Left kidney (tissue), 8 donors: ENCODE results near the gene GRIP2. TPM values are rescaled to one million over a fixed set of nuclear protein-coding genes. Genes with fewer than 3 reads are reported as not detected.

ENCODE experiments used
- DNase-seq: peaks from one replicate; pipeline ENCODE4 v3.0.0-alpha.2; 2013
- long read RNA-seq, 8 donors: transcript quantifications; one replicate each; lab custom pipeline, GENCODE V29; 2026
- polyA plus RNA-seq: library from polyadenylated mRNA; unstranded; fragments of 120-200 nt; gene quantifications from one replicate; pipeline ENCODE4 v1.2.1, GENCODE V29; 2013; ENCODE audit not compliant: insufficient read length

GRIP2 gene
- 1.7 TPM for polyA plus RNA-seq
- long read RNA-seq, donor 1, full-length matches to known transcripts = 1 of 1 reads
- long read RNA-seq, donor 1, partial matches to known transcripts = 0 of 1 reads
- long read RNA-seq, donor 1, other reads (novel, unspliced or antisense) = 0 of 1 reads
- long read RNA-seq, donor 2 = 0 reads
- long read RNA-seq, donor 3 = 0 reads
- long read RNA-seq, donor 4 = 0 reads
- long read RNA-seq, donor 5 = 0 reads
- long read RNA-seq, donor 6 = 0 reads
- long read RNA-seq, donor 7 = 0 reads
- long read RNA-seq, donor 8 = 0 reads

DNA sequence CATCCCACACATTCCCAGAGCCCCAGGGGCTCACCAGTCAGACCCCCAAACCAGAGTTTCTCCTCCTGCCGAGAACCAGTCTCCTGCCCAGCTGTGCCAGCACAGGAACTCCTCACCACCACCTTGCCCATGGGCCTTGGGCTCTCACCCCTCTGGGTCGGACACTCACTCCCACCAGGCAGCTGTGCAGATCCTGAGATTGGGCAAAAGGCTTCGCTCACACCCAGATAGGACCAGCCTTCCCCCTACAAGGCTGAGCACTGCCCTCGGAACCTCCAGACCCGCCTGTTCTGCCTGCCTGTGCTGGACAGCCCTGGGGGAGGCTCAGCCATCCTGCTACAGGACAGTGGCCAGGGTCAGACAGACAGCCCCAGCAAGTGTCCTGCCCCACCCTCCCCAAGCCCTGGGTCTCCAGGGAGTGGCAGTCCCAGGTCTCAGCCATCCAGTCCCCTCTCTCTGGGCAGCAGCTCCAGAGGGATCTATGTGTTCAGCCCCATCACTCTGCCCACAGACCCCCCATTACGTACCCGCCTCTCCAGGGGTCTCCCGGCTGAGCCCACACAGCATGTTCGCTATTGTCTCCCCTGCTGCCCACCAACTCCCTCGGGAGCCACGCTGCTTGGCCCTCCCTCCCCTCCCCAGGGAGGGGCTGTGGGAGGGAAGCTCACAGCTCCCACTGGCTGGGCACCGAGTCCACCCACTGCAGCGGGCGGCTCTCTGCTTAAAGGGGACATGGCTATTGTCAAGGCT is at the start of gene GRIP2:
Gene GRIP2 (minus strand): TSS at position 601 of the 750 bp plus-strand sequence. CDS start 34 bp downstream, at position 567.
- DNase-seq = no peak

- DNase-seq = no peak
Observed at GRCh38 chr3:14588425-14589112, 48.4 kb upstream of the GRIP2 start.

DNA sequence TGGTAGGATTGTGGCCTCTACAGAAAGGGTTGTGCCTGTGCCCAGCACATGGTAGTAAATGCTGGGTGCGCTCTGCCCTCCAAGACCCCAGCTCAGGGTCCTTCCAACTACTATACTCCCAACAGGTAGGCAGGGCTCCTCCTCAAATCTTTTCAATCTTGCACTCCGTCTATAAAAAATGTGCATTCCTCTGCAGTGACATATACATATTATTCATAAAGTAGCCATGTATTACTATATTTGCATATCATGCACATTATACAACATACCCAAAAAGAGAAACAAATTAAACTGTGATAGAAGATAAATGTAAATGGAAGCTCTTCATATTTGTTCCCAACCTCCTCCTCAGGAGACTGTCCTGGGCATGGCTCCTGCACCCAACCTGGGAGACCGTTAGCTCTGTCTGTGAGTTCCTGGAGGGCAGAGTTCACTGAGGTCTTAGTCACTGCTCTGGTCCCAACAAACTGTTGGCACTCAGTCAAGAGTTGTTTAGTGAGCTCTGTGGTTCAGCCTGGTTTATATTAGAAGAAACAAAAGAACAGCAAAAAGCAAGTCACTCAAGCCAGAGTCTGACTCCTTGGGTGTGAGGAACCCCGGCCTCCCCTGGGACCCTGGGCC is 47.7 kb upstream of the GRIP2 start:
- no peak for DNase-seq

DNA sequence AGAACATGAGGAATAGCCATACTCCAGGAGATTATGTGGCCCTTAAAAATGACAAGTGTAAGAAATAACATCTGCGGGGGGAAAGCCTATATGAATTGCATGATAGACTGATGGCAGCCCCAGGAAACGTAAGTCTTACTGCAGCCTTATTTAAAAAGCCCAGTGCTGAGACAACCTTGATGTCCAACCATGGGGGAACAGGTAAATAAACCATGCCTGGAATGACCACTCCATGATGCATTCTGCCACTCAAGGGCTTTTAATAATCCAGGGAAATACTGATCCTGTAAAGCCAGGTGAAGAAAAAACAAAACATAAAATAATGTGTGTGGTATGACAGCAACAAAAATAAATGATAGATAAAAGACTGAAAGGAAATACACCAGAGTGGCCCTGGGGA is 46.5 kb upstream of the GRIP2 start:
- DNase-seq = no peak

DNA sequence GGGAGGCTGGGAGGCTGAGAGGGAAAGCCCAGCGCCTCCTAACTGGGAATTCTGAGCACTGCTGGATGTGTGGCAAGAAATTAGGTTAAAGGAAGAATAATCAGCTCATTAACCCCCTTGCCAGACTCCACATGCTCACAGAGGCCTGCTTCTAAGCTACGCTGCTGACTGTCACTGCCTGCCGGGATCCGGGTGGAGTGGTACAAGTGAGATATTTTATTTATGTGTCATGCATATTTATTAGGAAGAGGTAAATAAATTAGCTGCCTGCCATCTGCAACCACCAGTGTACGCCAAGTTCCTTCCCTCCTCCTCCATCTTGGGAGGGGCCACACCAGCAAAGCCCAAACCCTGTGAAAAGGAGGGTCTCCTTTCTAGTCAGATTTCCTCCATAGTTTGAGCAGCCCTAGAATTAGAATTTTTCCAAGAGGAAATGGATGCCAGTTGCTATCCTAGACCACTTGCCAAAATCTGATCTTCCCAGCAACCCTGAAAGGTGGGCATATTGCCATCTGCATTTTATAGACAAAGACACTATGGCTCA is 43.5 kb upstream of the GRIP2 start:
- no peak for DNase-seq

GRCh38 chr3:14582045-14582410 is 41.9 kb upstream of the GRIP2 start:
- DNase-seq = no peak

- DNase-seq = no peak
Observed at GRCh38 chr3:14581334-14582044, 41.3 kb upstream of the GRIP2 start.

DNA sequence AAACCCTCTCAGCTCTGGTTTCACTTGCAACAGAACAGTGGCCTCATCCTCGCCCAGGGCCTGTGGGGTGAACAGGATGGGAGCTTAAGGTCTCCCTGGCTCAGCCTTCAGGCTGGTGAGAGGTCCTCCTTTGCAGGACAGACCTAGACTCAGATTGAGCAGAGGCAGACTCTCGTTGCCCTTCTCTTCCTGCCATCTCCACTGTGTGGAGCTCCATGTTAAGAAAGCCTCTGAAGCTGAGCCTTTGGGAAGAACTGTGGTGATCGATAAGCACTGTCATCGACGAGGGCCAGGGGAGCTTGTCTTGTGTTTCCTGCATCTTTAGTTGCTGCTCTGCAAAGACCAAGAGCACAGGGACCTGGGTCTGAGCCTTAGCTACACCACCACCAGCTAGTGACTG is 37.8 kb upstream of the GRIP2 start:
- no peak for DNase-seq

- DNase-seq = no peak
Observed at GRCh38 chr3:14576163-14576562, 36.0 kb upstream of the GRIP2 start.

DNA sequence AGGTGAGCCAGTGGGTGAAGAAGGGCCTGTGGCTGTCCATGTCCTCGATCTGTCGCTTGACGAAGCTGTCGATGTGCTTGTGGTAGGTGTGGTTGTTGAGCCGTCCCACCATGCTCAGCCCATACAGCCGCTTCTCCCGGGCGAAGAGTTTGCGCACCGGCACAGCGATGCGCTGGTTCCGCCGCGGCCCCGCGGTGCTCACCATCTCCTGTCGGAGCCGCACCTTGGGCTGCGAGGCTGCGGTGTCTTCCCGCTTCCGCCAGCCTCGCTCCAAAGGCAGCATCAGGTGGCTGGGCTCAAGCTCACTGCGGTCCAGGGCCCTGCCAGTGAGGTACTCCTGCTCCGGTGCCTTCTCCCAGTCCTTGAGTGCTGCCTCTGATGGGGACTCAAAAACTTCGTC is 34.0 kb upstream of the GRIP2 start:
- no peak for DNase-seq

- no peak for DNase-seq
Observed at GRCh38 chr3:14573706-14574105, 33.6 kb upstream of the GRIP2 start.

- DNase-seq = no peak
Observed at GRCh38 chr3:14570864-14571263, 30.7 kb upstream of the GRIP2 start.

DNA sequence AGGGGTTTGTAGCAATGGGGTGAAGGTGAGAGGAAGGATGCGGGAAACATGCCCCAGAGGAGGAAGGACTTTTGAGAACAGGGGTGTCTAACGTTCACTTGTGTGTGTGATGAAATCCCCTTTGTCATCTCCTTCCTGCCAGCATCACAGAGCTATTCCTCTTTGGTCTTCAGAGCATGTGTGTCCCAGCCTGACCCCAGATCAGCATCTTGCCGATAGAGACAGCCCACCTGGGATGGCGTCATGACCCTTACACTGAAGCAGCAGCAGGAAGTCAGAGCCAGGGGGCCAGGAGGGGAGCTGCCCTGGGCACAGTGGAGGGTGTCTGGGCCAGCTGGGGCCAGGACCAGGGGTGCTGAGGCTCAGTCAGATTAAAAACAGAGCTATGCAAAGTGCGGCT is 29.9 kb upstream of the GRIP2 start:
- no peak for DNase-seq

- DNase-seq = no peak
Observed at GRCh38 chr3:14569474-14570000, 29.4 kb upstream of the GRIP2 start.

DNA sequence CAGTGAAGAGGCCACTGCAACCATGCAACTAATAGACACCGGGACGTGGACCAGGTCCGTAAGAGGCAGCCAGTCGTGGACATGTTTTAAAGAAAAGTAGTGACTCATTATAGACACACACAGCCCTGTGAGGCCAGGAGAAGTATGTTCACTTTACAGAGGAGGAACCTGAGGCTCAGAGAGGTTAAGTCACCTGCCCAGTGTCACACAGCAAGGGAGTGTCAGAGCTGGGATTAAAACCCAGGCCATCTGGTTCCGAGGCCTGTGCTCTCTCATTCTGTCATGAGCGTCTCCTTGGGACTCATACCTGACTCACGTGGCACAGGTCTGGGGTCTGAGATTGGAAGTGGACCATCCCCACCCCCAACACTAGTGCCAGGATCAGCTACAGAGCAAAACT is 28.1 kb upstream of the GRIP2 start:
- DNase-seq = no peak

GRCh38 chr3:14566812-14567211 is 26.7 kb upstream of the GRIP2 start:
- DNase-seq = no peak

DNA sequence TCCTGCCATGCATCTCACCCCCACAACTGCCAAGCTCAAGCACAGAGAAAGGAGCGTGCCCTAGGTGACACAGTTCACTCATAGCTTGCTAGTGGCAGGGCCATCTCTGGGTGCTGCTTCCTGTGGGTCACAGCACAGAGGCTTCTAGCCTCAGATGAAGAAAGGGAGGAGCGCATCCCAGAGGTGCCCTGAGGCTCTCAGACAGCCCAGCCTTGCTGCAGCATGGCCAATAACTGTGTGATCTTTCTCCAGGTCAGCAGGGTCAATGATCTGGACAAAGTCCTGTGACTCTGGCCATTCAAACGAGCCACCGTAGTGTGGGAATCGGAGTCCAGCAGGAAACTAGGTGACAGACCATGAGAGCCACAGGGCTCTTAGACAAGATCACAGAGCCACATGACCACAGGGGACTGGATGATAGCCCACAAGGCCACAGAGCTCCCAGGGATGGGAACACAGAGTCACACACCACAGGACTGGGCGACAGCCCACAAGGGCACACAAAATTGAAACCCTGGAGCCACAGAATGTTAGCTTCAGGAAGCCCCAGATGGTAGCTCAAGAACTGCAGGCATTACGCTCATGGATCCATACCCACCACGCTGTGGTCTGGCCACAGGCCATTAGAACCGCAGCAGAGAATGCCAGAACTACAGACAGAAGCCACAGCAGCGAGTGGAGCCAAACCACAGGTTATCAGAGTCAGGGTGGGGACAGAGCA is 25.9 kb upstream of the GRIP2 start:
- no peak for DNase-seq

DNA sequence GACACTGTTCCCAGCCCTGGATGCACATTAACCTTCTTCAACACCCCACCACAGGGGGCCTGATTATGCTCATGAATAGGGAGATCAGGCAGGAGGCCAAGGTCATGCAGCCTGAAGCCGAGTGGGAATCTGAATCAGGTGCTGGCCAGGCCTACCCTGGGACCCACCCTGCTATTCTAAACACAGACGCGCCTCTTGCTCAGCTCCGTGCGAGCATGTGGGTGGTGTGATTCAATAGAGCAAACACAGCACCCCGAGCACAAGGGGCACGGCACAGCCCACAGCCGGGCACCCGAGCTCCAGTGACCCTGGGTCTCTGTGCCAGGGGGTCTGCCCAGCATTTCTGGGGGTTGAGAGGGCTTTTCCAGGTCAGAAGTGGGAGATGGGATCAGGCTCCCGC is 24.6 kb upstream of the GRIP2 start:
- no peak for DNase-seq

DNA sequence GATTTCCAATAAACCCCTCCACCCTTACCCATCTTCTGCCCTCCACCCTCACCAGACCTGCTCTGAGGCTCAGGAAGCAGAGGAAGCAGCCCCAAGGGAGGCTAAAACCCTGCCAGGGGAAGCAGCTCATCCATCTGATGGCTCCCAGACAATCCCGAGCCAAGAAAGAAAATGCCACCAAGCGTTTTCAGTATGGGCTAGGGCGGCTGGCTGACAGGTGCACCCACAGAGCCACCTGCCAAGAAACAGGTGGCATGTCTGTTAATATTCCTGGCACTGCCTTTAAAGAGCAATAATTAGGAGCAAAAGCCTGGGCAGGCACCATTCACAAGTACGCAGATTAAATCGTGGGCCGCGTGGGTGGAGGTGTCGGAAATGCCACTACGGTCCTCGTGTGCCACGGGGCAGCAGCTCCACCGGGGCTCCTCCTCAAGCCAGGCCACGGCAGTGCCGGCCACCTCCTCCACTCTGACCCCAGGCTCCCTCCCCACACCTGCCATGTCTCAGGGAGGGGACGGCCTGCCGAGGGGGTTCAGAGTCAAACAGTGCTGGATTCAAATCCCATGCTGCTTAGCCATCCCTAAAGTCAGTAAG is 23.9 kb upstream of the GRIP2 start:
- no peak for DNase-seq

DNA sequence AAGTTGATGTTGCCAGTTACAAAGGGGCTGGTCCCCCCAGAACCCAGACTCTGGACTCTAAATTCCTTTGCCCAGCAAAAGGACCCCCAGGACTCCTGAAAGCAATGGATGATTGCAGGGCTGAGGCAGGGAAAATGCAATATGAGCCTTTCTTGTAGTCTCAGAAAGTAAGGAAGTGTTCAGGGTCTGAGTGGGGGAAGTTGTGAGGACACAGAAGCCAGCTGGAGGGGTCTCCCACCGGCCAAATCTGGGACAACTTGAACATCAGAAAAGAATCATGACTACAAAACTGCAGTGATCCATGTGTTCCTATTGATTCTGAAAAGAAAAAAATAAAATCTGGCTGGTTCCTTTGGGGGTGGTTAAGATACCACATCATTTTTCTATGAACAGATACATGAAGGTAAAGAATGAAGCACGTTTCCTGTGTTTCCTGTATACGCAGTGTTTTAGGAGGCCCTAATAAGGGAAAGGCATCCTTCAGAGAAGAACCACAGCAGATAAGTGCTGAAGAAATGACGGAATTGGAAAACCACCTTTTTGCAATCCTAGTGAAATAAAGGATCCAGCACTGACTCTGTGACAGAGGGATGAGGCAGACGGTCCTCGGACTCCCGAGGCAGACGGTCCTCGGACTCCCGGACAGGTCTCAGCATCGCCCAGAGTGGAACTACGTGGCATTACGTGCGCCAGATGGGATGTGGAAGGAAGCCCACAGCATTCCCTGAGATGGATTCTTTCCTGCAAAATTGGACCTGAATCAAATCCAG is 22.2 kb upstream of the GRIP2 start:
- no peak for DNase-seq
